Superior temporal gyrus (tissue), 1 donor: ENCODE data around the gene MACROD2.
"Not testable (repeated sequence)": the region's sequence is repeated elsewhere in the genome, so short reads cannot be mapped to it uniquely, and the experiment has no call there.

Experiments used
- DNase-seq: peaks from one replicate; pipeline ENCODE4 v3.0.0-alpha.2; 2016; ENCODE audit errors: extremely low spot score

The MACROD2 gene

GRCh38 chr20:14992153-14992552 is 996.8 kb downstream of the MACROD2 start:
- DNase-seq: no peak

- DNase-seq: no peak
These were observed 997.6 kb downstream of the MACROD2 start for GRCh38 chr20:14992961-14993360.

- no peak for DNase-seq
These were observed 1001.8 kb downstream of the MACROD2 start for GRCh38 chr20:14996883-14997672.

DNA sequence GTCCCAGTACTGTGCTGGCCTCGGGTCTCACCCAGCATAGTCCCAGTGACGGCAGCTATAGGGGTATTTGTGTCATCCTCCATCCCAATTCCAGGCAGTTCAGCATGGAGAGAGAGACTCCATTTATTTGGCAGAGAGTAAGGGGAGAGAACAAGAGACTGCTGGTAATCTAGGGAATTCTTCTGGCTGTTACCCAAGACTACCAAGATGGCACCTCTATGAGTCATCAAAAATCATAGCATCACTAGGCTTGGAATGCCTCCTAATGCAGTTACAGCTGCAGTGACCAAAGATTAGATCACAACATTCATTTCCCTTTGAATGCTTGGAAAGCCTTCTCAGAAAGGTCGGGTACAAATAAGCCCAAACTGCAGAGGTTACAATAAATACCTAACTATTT is 1002.5 kb downstream of the MACROD2 start:
- no peak for DNase-seq

GRCh38 chr20:15005300-15005986 is 1010.1 kb downstream of the MACROD2 start:
- no peak for DNase-seq

DNA sequence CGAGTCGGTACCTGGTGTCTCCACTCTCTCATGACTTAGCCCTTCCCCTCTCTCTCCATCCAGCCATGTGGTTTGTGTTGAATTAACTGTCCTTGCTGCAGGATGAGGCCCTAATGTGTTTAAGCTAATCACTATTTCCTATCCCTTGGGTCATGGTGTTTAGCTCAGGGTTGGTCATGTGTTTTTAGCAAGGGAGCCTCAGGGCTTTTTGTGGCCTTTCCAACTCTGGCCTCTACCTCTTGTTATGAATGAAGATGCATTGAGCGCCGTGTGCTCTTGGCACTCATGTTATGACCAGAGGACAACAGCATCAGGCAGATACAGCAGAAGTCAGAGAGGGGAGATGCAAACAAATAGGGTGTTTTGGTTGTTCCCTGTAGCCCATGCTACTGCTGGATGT is 1016.3 kb downstream of the MACROD2 start:
- no peak for DNase-seq

DNA sequence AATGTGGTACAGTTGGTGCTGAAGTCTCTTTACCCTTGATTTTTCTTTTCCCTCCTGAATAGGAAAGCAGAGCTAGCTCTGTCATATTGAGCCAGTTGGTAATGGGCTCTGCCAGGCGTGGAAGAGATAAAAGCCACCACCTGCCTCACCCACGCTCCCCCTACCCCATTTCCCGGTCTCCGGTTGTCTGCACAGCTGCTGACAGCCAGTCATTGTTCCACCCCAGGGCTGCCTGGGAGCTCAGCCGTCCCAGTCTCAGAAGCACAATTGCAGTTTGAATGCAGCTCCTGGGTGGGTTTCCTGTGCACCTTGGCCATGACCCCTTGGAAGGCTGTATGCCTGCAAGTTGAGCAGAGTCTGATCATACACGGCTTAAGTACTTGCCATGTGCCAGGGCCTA is 1017.2 kb downstream of the MACROD2 start:
- DNase-seq: no peak

DNA sequence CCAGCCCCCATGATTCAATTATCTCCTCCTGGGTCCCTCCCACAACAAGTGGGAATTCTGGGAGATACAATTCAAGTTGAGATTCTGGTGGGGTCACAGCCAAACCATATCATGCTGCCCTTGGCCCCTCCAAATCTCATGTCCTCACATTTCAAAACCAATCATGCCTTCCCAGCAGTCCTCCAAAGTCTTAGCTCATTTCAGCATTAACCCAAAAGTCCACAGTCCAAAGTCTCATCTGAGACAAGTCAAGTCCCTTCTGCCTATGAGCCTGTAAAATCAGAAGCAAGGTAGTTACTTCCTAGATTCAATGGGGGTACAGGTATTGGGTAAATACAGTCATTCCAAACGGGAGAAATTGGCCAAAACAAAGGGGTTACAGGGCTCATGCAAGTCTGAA is 1021.6 kb downstream of the MACROD2 start:
- DNase-seq: not testable (repeated sequence)

- DNase-seq: no peak
These were observed 1023.6 kb downstream of the MACROD2 start for GRCh38 chr20:15018966-15019365.

GRCh38 chr20:15020845-15021244 is 1025.5 kb downstream of the MACROD2 start:
- no peak for DNase-seq

DNA sequence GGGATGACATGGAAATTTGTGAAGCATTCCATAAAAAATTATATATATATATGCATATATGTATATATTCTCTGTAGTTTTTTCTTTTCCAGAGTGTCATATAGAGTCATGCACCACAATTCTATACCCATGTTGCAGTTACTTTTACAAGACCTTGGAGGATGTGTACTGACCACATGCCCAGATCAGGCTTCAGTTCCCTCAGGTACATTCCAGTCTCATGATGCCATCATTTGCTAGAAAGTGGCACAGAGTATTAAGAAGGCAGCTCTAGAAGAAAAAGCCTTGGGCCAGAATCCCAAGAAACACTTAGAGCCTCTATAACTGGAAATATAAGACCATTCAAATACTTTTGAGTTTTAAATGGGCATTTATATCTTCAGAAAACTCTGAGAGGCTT is 1027.6 kb downstream of the MACROD2 start:
- DNase-seq: no peak

- DNase-seq: no peak
These were observed 1031.4 kb downstream of the MACROD2 start for GRCh38 chr20:15026759-15027158.

DNA sequence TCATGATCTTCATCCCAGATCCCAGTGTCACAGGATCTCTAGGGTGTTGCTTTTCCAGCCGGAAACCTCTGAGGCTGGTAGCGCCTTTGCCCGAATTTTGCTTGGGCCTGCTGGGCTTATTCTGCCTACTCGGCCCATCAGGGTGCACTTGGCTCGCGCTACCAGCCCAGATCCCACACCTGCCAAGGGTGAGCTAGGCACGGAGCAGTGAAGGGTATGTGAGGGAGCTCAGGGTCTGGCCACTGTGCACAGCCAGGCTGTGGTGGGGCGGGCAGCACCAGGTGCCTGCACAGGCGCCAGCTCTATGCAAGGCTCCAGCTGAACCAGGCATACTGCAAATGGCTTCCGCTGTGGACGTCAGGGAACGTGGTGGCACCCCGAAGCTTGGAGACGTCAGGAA is 1035.5 kb downstream of the MACROD2 start:
- no peak for DNase-seq

GRCh38 chr20:15031546-15032351 is 1036.4 kb downstream of the MACROD2 start:
- no peak for DNase-seq

DNA sequence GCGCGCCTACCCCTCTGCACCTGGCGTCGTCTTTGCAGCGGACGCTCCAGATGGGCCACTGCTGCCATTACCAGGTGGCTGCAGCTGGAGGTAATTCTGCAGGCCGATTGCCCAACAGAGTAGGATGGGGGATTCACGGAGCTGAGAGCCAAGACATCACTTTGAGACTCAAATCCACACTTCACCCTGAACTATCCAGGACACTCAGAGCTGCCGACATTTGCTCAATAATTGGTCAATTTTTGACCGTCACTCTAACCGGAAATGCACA is 1037.0 kb downstream of the MACROD2 start:
- DNase-seq: no peak

DNA sequence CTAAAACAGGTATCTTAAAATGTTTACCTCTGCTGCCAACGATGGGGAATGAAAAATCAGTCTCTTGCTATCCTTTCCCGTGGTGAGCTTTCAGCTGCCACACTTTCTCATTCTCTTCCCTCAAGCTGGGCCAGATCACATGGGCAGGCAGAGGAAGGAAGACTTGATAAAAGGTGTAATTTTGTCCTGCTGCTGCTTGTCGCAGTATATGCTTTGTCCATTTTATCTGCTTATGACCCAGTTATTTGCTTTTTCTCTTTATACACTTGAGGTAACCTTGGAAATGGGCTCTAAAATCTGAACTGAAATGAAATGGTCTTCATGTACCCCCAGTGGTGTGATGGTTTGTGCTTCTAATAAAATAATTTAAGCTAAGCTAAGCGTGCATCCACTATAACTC is 1038.0 kb downstream of the MACROD2 start:
- no peak for DNase-seq

DNA sequence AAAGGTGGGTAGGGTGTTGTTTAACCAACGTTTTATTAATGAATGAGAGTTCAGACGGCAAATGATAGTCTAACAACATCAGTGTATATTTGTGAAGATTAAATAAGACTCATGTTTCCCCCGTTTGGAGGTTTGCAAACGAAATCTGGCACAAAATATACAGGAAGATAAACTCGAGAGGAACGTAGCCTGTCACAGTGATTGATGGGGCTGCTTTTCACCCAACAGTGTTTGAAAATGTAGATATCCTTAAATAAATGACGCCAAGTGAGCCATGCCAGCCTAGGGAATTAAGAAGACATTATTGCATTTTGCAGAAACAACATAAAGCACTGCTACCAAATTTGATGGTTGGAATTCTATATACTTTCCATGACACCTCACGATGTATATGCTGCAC is 1038.6 kb downstream of the MACROD2 start:
- DNase-seq: no peak

DNA sequence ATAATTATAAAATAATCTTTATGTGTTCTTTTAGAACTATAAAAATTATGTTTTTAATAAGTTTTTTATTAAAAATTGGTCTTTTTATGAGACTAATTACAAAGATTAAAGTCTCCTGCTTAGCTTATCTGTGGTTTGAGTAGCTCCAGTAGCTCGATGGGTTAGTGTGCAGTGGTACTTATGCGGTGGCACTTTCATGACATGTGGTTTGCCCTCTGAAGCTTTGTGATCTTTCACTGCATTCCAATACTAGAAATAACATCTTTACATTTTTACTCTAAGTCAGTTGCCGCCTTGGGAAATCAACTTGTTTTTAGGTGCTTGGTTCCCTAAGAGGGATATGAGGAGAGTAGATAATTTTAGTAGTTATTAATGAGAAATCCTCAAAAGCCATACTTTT is 1041.6 kb downstream of the MACROD2 start:
- DNase-seq: no peak

- DNase-seq: no peak
These were observed 1043.9 kb downstream of the MACROD2 start for GRCh38 chr20:15039088-15039752.

DNA sequence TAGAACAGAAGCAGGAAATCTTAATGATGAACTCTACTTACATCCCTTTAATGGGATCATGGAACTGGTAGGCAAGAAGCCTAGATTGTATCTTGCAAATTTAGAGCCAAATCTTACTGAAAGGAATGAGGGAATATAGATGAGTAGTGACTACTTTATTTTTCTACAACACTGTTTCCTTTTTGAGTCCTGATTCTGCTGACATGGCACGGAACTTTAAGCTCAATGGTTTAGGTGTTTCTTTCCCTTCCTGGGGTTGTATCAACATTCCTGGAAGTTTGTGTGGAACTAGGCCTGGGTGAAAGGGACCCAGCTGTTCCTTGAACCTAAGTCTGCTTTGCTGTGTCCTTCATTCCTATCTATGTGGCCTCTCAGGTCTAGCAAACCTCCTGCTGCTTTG is 1047.4 kb downstream of the MACROD2 start:
- no peak for DNase-seq

DNA sequence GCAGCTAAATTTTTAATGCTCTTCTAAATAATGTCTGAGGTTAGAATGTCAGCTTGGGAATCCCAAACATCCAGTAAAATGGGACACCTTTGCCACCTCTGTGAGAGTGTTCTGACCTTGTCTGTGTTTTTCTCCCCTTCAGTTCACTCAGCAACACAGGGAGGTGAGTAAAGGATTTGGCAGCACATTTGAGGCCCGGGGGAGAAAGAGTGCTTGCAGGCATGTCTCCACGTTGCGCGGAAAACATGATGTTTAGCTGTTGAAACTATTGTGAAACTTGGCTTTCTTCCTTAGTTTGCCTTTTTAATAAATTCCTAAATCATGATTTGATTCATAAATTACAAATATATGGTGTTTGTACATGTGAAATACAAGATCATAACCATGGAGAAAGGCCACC is 1049.9 kb downstream of the MACROD2 start:
- no peak for DNase-seq

GRCh38 chr20:15047042-15047441 is 1051.7 kb downstream of the MACROD2 start:
- DNase-seq: no peak
